ENCODE data around the gene C5orf24.

- TF ChIP-seq CTCF (IDR thresholded peaks at IDR 0.05) (no peak), POLR2A (IDR thresholded peaks at IDR 0.05) (no peak)
Measured at GRCh38 chr5:134864707-134865106, 18.9 kb downstream of the C5orf24 start.

All from Peyer's patch (tissue), 4 donors.